HS-27A (cell line): Measurements from ENCODE around the gene PLOD3.
"Not testable (repeated sequence)": the region's sequence is repeated elsewhere in the genome, so short reads cannot be mapped to it uniquely, and the experiment has no call there.

ENCODE experiments used
- DNase-seq: peaks from one replicate; pipeline ENCODE4 v3.0.0-alpha.2; 2012; ENCODE audit warnings: low read depth, missing footprints

The PLOD3 gene

GRCh38 chr7:101210143-101210542 lies 7.2 kb downstream of the PLOD3 start:
- DNase-seq, result no peak

- DNase-seq, result no peak
These were observed 8.6 kb downstream of the PLOD3 start for GRCh38 chr7:101208794-101209193.

GRCh38 chr7:101207459-101207858 lies 9.9 kb downstream of the PLOD3 start:
- no peak for DNase-seq

GRCh38 chr7:101206665-101207042 lies 10.7 kb downstream of the PLOD3 start:
- DNase-seq, result no peak

GRCh38 chr7:101205901-101206664 lies 11.3 kb downstream of the PLOD3 start:
- DNase-seq, result no peak

GRCh38 chr7:101203740-101204738 lies 13.3 kb downstream of the PLOD3 start:
- DNase-seq, result not testable (repeated sequence)

- no peak for DNase-seq
These were observed 14.8 kb downstream of the PLOD3 start for GRCh38 chr7:101202603-101202918.

GRCh38 chr7:101201695-101202602 lies 15.4 kb downstream of the PLOD3 start:
- no peak for DNase-seq

- no peak for DNase-seq
These were observed 16.4 kb downstream of the PLOD3 start, which contains the start of gene MOGAT3 for GRCh38 chr7:101200862-101201599. TSS of gene MOGAT3 (minus strand) at chr7:101201036. CDS start at chr7:101200854, 182 bp downstream.

- no peak for DNase-seq
These were observed 16.9 kb downstream of the PLOD3 start for GRCh38 chr7:101200504-101200861.

GRCh38 chr7:101199522-101199921 lies 17.9 kb downstream of the PLOD3 start:
- not testable (repeated sequence) for DNase-seq

- no peak for DNase-seq
These were observed 18.9 kb downstream of the PLOD3 start for GRCh38 chr7:101198476-101198875.

- DNase-seq, result no peak
These were observed 19.4 kb downstream of the PLOD3 start for GRCh38 chr7:101197991-101198390.

GRCh38 chr7:101195884-101196283 lies 21.5 kb downstream of the PLOD3 start:
- no peak for DNase-seq

GRCh38 chr7:101189109-101189508 lies 28.3 kb downstream of the PLOD3 start:
- no peak for DNase-seq

GRCh38 chr7:101186844-101187428 lies 30.4 kb downstream of the PLOD3 start:
- DNase-seq, result no peak

GRCh38 chr7:101186194-101186593 lies 31.2 kb downstream of the PLOD3 start:
- DNase-seq, result no peak

- no peak for DNase-seq
These were observed 32.0 kb downstream of the PLOD3 start for GRCh38 chr7:101185258-101185839.

GRCh38 chr7:101180130-101180755 lies 37.1 kb downstream of the PLOD3 start, which contains the start of gene NAT16:
TSS of gene NAT16 (minus strand) at chr7:101180293. CDS start at chr7:101174807, 5,486 bp downstream.
- no peak for DNase-seq

GRCh38 chr7:101179713-101180112 lies 37.7 kb downstream of the PLOD3 start:
- DNase-seq, result no peak
